NCI-H187 treated with DMSO at 0.1 percent for 48 hours (cell line): ENCODE data around the gene USP17L20.
"Not testable (repeated sequence)": the region's sequence is repeated elsewhere in the genome, so short reads cannot be mapped to it uniquely, and the experiment has no call there.

Experiments
- DNase-seq: peaks from one replicate; lab custom pipeline; 2025; lab: John Stamatoyannopoulos, UW

Gene USP17L20, protein sequence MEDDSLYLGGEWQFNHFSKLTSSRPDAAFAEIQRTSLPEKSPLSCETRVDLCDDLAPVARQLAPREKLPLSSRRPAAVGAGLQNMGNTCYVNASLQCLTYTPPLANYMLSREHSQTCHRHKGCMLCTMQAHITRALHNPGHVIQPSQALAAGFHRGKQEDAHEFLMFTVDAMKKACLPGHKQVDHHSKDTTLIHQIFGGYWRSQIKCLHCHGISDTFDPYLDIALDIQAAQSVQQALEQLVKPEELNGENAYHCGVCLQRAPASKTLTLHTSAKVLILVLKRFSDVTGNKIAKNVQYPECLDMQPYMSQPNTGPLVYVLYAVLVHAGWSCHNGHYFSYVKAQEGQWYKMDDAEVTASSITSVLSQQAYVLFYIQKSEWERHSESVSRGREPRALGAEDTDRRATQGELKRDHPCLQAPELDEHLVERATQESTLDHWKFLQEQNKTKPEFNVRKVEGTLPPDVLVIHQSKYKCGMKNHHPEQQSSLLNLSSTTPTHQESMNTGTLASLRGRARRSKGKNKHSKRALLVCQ

DNA sequence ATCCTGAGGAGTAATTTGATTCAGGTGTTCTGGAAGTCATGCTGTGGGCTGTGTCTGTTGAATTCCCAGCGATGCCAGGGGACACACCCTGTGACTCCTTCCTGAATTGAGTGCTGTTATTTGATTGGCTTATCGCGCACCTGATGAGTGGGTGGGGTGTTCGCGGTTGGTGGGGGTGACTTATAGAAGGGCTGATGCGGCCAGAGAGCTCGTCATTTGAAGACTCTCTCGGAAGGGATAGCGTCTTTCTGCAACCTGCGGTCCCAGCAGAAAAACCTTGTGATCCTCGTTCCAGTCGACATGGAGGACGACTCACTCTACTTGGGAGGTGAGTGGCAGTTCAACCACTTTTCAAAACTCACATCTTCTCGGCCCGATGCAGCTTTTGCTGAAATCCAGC is at the start of gene USP17L20:
TSS of gene USP17L20 (plus strand) at position 301 of the 400 bp plus-strand sequence. CDS start at position 301, 0 bp downstream.
- not testable (repeated sequence) for DNase-seq

DNA sequence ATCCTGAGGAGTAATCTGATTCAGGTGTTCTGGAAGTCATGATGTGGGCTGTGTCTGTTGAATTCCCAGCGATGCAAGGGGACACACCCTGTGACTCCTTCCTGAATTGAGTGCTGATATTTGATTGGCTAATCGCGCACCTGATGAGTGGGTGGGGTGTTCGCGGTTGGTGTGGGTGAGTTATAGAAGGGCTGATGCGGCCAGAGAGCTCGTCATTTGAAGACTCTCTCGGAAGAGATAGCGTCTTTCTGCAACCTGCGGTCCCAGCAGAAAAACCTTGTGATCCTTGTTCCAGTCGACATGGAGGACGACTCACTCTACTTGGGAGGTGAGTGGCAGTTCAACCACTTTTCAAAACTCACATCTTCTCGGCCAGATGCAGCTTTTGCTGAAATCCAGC is 47.6 kb upstream of the USP17L20 start, which contains the start of gene USP17L10:
TSS of gene USP17L10 (plus strand) at position 301 of the 400 bp plus-strand sequence. CDS start at position 301, 0 bp downstream.
- not testable (repeated sequence) for DNase-seq

DNA sequence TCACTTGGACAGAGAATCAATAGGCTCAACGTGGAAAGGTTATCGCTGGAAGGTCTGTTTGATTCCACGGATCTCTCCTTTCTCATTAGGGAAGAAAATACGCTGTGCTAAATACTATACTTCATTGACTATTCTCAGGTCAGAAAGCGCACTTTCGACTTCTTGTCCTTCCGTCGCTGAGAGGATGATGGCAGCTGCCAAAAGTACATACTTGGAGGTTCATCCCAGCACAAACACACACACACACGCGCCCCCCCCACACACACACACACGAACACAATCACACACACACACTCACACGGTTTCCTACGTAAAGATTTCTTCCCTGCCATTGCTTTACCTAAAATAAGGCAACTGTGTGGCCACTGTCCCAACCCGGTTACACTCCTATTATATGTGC is 43.2 kb upstream of the USP17L20 start:
- not testable (repeated sequence) for DNase-seq

DNA sequence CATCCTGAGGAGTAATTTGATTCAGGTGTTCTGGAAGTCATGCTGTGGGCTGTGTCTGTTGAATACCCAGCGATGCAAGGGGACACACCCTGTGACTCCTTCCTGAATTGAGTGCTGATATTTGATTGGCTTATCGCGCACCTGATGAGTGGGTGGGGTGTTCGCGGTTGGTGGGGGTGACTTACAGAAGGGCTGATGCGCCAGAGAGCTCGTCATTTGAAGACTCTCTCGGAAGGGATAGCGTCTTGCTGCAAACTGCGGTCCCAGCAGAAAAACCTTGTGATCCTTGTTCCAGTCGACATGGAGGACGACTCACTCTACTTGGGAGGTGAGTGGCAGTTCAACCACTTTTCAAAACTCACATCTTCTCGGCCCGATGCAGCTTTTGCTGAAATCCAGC is 42.8 kb upstream of the USP17L20 start, which contains the start of gene USP17L11:
TSS of gene USP17L11 (plus strand) at position 301 of the 400 bp plus-strand sequence. CDS start at position 301, 0 bp downstream.
- not testable (repeated sequence) for DNase-seq

DNA sequence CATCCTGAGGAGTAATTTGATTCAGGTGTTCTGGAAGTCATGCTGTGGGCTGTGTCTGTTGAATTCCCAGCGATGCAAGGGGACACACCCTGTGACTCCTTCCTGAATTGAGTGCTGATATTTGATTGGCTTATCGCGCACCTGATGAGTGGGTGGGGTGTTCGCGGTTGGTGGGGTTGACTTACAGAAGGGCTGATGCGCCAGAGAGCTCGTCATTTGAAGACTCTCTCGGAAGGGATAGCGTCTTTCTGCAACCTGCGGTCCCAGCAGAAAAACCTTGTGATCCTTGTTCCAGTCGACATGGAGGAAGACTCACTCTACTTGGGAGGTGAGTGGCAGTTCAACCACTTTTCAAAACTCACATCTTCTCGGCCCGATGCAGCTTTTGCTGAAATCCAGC is 38.1 kb upstream of the USP17L20 start, which contains the start of gene USP17L12:
TSS of gene USP17L12 (plus strand) at position 301 of the 400 bp plus-strand sequence. CDS start at position 301, 0 bp downstream.
- DNase-seq = not testable (repeated sequence)

DNA sequence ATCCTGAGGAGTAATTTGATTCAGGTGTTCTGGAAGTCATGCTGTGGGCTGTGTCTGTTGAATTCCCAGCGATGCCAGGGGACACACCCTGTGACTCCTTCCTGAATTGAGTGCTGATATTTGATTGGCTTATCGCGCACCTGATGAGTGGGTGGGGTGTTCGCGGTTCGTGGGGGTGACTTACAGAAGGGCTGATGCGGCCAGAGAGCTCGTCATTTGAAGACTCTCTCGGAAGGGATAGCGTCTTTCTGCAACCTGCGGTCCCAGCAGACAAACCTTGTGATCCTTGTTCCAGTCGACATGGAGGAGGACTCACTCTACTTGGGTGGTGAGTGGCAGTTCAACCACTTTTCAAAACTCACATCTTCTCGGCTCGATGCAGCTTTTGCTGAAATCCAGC is 33.3 kb upstream of the USP17L20 start, which contains the start of gene USP17L13:
TSS of gene USP17L13 (plus strand) at position 301 of the 400 bp plus-strand sequence. CDS start at position 301, 0 bp downstream.
- DNase-seq = not testable (repeated sequence)

DNA sequence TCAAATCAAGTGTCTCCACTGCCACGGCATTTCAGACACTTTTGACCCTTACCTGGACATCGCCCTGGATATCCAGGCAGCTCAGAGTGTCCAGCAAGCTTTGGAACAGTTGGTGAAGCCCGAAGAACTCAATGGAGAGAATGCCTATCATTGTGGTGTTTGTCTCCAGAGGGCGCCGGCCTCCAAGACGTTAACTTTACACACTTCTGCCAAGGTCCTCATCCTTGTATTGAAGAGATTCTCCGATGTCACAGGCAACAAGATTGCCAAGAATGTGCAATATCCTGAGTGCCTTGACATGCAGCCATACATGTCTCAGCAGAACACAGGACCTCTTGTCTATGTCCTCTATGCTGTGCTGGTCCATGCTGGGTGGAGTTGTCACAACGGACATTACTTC is 27.7 kb upstream of the USP17L20 start:
- not testable (repeated sequence) for DNase-seq

DNA sequence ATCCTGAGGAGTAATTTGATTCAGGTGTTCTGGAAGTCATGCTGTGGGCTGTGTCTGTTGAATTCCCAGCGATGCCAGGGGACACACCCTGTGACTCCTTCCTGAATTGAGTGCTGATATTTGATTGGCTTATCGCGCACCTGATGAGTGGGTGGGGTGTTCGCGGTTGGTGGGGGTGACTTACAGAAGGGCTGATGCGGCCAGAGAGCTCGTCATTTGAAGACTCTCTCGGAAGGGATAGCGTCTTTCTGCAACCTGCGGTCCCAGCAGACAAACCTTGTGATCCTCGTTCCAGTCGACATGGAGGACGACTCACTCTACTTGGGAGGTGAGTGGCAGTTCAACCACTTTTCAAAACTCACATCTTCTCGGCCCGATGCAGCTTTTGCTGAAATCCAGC is 23.8 kb upstream of the USP17L20 start, which contains the start of gene USP17L15:
TSS of gene USP17L15 (plus strand) at position 301 of the 400 bp plus-strand sequence. CDS start at position 301, 0 bp downstream.
- DNase-seq = not testable (repeated sequence)

DNA sequence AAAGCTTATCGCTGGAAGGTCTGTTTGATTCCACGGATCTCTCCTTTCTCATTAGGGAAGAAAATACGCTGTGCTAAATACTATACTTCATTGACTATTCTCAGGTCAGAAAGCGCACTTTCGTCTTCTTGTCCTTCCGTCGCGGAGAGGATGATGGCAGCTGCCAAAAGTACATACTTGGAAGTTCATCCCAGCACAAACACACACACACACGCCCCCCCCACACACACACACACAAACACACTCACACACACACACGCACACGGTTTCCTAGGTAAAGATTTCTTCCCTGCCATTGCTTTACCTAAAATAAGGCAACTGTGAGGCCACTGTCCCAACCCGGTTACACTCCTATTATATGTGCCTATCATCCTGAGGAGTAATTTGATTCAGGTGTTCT is 19.5 kb upstream of the USP17L20 start:
- not testable (repeated sequence) for DNase-seq

DNA sequence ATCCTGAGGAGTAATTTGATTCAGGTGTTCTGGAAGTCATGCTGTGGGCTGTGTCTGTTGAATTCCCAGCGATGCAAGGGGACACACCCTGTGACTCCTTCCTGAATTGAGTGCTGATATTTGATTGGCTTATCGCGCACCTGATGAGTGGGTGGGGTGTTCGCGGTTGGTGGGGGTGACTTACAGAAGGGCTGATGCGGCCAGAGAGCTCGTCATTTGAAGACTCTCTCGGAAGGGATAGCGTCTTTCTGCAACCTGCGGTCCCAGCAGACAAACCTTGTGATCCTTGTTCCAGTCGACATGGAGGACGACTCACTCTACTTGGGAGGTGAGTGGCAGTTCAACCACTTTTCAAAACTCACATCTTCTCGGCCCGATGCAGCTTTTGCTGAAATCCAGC is 14.3 kb upstream of the USP17L20 start, which contains the start of gene USP17L17:
TSS of gene USP17L17 (plus strand) at position 301 of the 400 bp plus-strand sequence. CDS start at position 301, 0 bp downstream.
- not testable (repeated sequence) for DNase-seq

DNA sequence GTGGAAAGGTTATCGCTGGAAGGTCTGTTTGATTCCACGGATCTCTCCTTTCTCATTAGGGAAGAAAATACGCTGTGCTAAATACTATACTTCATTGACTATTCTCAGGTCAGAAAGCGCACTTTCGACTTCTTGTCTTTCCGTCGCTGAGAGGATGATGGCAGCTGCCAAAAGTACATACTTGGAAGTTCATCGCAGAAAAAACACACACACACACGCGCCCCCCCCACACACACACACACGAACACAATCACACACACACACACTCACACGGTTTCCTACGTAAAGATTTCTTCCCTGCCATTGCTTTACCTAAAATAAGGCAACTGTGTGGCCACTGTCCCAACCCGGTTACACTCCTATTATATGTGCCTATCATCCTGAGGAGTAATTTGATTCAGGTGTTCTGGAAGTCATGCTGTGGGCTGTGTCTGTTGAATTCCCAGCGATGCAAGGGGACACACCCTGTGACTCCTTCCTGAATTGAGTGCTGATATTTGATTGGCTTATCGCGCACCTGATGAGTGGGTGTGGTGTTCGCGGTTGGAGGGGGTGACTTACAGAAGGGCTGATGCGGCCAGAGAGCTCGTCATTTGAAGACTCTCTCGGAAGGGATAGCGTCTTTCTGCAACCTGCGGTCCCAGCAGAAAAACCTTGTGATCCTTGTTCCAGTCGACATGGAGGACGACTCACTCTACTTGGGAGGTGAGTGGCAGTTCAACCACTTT is 9.8 kb upstream of the USP17L20 start, which contains the start of gene USP17L18:
TSS of gene USP17L18 (plus strand) at position 678 of the 728 bp plus-strand sequence. CDS start at position 678, 0 bp downstream.
- not testable (repeated sequence) for DNase-seq

DNA sequence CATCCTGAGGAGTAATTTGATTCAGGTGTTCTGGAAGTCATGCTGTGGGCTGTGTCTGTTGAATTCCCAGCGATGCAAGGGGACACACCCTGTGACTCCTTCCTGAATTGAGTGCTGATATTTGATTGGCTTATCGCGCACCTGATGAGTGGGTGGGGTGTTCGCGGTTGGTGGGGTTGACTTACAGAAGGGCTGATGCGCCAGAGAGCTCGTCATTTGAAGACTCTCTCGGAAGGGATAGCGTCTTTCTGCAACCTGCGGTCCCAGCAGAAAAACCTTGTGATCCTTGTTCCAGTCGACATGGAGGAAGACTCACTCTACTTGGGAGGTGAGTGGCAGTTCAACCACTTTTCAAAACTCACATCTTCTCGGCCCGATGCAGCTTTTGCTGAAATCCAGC is 4.8 kb upstream of the USP17L20 start, which contains the start of gene USP17L19:
TSS of gene USP17L19 (plus strand) at position 301 of the 400 bp plus-strand sequence. CDS start at position 301, 0 bp downstream.
- DNase-seq = not testable (repeated sequence)

DNA sequence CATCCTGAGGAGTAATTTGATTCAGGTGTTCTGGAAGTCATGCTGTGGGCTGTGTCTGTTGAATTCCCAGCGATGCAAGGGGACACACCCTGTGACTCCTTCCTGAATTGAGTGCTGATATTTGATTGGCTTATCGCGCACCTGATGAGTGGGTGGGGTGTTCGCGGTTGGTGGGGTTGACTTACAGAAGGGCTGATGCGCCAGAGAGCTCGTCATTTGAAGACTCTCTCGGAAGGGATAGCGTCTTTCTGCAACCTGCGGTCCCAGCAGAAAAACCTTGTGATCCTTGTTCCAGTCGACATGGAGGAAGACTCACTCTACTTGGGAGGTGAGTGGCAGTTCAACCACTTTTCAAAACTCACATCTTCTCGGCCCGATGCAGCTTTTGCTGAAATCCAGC is 4.6 kb downstream of the USP17L20 start, which contains the start of gene USP17L21:
TSS of gene USP17L21 (plus strand) at position 301 of the 400 bp plus-strand sequence. CDS start at position 301, 0 bp downstream.
- not testable (repeated sequence) for DNase-seq

DNA sequence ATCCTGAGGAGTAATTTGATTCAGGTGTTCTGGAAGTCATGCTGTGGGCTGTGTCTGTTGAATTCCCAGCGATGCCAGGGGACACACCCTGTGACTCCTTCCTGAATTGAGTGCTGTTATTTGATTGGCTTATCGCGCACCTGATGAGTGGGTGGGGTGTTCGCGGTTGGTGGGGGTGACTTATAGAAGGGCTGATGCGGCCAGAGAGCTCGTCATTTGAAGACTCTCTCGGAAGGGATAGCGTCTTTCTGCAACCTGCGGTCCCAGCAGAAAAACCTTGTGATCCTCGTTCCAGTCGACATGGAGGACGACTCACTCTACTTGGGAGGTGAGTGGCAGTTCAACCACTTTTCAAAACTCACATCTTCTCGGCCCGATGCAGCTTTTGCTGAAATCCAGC is 9.4 kb downstream of the USP17L20 start, which contains the start of gene USP17L22:
TSS of gene USP17L22 (plus strand) at position 301 of the 400 bp plus-strand sequence. CDS start at position 301, 0 bp downstream.
- DNase-seq = not testable (repeated sequence)

DNA sequence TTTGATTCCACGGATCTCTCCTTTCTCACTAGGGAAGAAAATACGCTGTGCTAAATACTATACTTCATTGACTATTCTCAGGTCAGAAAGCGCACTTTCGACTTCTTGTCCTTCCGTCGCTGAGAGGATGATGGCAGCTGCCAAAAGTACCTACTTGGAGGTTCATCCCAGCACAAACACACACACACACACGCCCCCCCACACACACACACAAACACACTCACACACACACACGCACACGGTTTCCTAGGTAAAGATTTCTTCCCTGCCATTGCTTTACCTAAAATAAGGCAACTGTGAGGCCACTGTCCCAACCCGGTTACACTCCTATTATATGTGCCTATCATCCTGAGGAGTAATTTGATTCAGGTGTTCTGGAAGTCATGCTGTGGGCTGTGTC is 13.8 kb downstream of the USP17L20 start:
- not testable (repeated sequence) for DNase-seq
